Smooth muscle cell (in vitro differentiated cells): ENCODE measurements around the gene SIRT7. TPM values are rescaled to one million over a fixed set of nuclear protein-coding genes. Genes with fewer than 3 reads are reported as not detected.

ENCODE experiments used
- DNase-seq: peaks from one replicate; lab custom pipeline; 2025; ENCODE audit not compliant: unreplicated experiment; lab: John Stamatoyannopoulos, UW
- H2AFZ ChIP-seq: fragments of 200-600 bp; sonication (generic); 2 replicates; pipeline ENCODE4 v1.6.0; 2016; ENCODE audit warnings: antibody characterized with exemption, low read depth, mild to moderate bottlenecking
- H3F3A ChIP-seq: fragments of 200-600 bp; sonication (generic); 2 replicates; pipeline ENCODE4 v1.6.0; 2017; ENCODE audit warnings: antibody characterized with exemption, low read depth
- H3K27ac ChIP-seq: fragments of 200-600 bp; sonication (generic); 2 replicates; pipeline ENCODE4 v1.5.1; 2016; ENCODE audit warnings: low read depth, mild to moderate bottlenecking
- H3K27me3 ChIP-seq: fragments of 200-600 bp; sonication (generic); 2 replicates; pipeline ENCODE4 v1.6.1; 2016; ENCODE audit warnings: low read depth, mild to moderate bottlenecking
- H3K36me3 ChIP-seq: fragments of 200-600 bp; sonication (generic); 2 replicates; pipeline ENCODE4 v1.5.1; 2016; ENCODE audit warnings: low read depth
- H3K4me1 ChIP-seq: fragments of 200-600 bp; sonication (generic); 2 replicates; pipeline ENCODE4 v1.5.1; 2016; ENCODE audit warnings: low read depth
- H3K4me2 ChIP-seq: fragments of 200-600 bp; sonication (generic); 2 replicates; pipeline ENCODE4 v1.6.0; 2016; ENCODE audit warnings: mild to moderate bottlenecking
- H3K4me3 ChIP-seq: fragments of 200-600 bp; sonication (generic); 2 replicates; pipeline ENCODE4 v1.5.1; 2016; ENCODE audit warnings: mild to moderate bottlenecking
- H3K79me2 ChIP-seq: fragments of 200-600 bp; sonication (generic); 2 replicates; pipeline ENCODE4 v1.6.0; 2016; ENCODE audit warnings: low read depth, mild to moderate bottlenecking
- H3K9ac ChIP-seq: fragments of 200-600 bp; sonication (generic); 2 replicates; pipeline ENCODE4 v1.6.0; 2016; ENCODE audit warnings: low read depth
- H3K9me3 ChIP-seq: fragments of 200-600 bp; sonication (generic); replicated peaks from 2 replicates; pipeline ENCODE4 v1.5.1; 2016; ENCODE audit warnings: low read depth
- H4K20me1 ChIP-seq: fragments of 200-600 bp; sonication (generic); 2 replicates; pipeline ENCODE4 v1.6.0; 2016; ENCODE audit warnings: low read depth
- CTCF ChIP-seq: fragments of 200-600 bp; sonication (generic); IDR thresholded peaks from 2 replicates; pipeline ENCODE4 v1.5.1; 2017; ENCODE audit warnings: borderline replicate concordance, mild to moderate bottlenecking, antibody characterized with exemption; ENCODE audit not compliant: insufficient read depth, poor library complexity, severe bottlenecking
- WGBS: methylation state at CpG from one replicate; pipeline ENCODE4 v1.1.7; 2016; ENCODE audit warnings: low lambda C conversion rate; 5-methylcytosine and 5-hydroxymethylcytosine counted together
- polyA plus RNA-seq: library from polyadenylated mRNA; unstranded; fragments of >200 nt; fragmentation: Nextera tagmentation; extraction: Ambion mirVana; gene quantifications from 2 replicates; pipeline ENCODE4 v1.2.1, GENCODE V29; 2016
- total RNA-seq: library from RNA; depleted of rRNA; stranded (reverse); fragments of >200 nt; gene quantifications from 2 replicates; pipeline ENCODE4 v1.2.3, GENCODE V29; 2014

Gene SIRT7
- total and polyA plus RNA-seq, 2 experiments from 2014 or later: 10.1 to 19.9 TPM

GRCh38 chr17:81888105-81888987, 29.6 kb downstream of the SIRT7 start:
- no peak overlapping the region for H2AFZ ChIP-seq
- peaks cover 10% of the 10 kb centered on the region for H3K4me1 ChIP-seq
- no peak overlapping the region for H3K4me2 ChIP-seq
- no peak overlapping the region for H3K9ac ChIP-seq
- peaks cover 49% of the 10 kb centered on the region for H3K79me2 ChIP-seq
- WGBS: 98% methylated on average over 44 of the region's 44 CpGs
- no peaks in the 10 kb centered on the region for H3K9me3 ChIP-seq
- no peak for DNase-seq
- H3F3A ChIP-seq: no peaks in the 10 kb centered on the region
- H3K36me3 ChIP-seq: no peaks in the 10 kb centered on the region
- no peaks in the 10 kb centered on the region for H3K27me3 ChIP-seq
- H3K4me3 ChIP-seq: no peak overlapping the region
- no peak overlapping the region for H3K27ac ChIP-seq
- H4K20me1 ChIP-seq: peaks cover 44% of the 10 kb centered on the region
- no peak for TF ChIP-seq CTCF

- DNase-seq: no peak
- no peak overlapping the region for H3K4me2 ChIP-seq
- no peak overlapping the region for H3K27ac ChIP-seq
- H3K36me3 ChIP-seq: no peaks in the 10 kb centered on the region
- no peak overlapping the region for H3K4me3 ChIP-seq
- no peaks in the 10 kb centered on the region for H3F3A ChIP-seq
- H3K79me2 ChIP-seq: peaks cover 37% of the 10 kb centered on the region
- no peaks in the 10 kb centered on the region for H3K27me3 ChIP-seq
- H3K9ac ChIP-seq: no peak overlapping the region
- TF ChIP-seq CTCF: no peak
- H3K4me1 ChIP-seq: peaks cover 10% of the 10 kb centered on the region
- no peak overlapping the region for H2AFZ ChIP-seq
- H4K20me1 ChIP-seq: peaks cover 39% of the 10 kb centered on the region
- WGBS: 84% methylated on average over 11 of the region's 11 CpGs
- no peaks in the 10 kb centered on the region for H3K9me3 ChIP-seq
Observed at GRCh38 chr17:81885869-81886548, 32.0 kb downstream of the SIRT7 start.

GRCh38 chr17:81885454-81885853, 32.5 kb downstream of the SIRT7 start:
- no peak for TF ChIP-seq CTCF
- H3K79me2 ChIP-seq: peaks cover 32% of the 10 kb centered on the region
- DNase-seq: no peak
- H3K27me3 ChIP-seq: no peaks in the 10 kb centered on the region
- 98% methylated on average over 10 of the region's 10 CpGs for WGBS
- H4K20me1 ChIP-seq: peaks cover 39% of the 10 kb centered on the region
- no peaks in the 10 kb centered on the region for H3K9me3 ChIP-seq
- H3F3A ChIP-seq: no peaks in the 10 kb centered on the region
- H3K4me1 ChIP-seq: peaks cover 8% of the 10 kb centered on the region
- H3K36me3 ChIP-seq: no peaks in the 10 kb centered on the region
- H3K27ac ChIP-seq: no peak overlapping the region
- H3K4me3 ChIP-seq: no peak overlapping the region
- H3K4me2 ChIP-seq: no peak overlapping the region
- no peak overlapping the region for H2AFZ ChIP-seq
- H3K9ac ChIP-seq: no peak overlapping the region
